ENCODE results near the gene TF.

TF gene

DNA sequence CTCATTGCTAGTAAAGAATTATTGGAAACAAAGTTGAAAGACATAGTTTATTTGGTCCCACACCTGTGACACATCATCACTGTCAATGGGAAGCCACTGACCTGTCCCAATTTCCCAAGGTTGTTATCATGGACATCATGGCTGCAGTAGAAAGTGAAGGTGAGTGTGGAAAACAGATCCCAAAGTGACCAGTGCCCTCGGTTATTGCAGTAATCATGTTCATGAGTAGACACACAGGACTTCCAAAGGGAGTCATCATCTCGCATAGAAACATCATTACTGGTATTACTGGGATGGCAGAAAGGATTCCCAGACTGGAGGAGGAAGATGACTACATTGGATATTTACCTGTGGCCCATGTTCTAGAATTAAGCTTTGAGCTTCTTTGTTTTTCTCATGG lies 14.7 kb downstream of the TF start:
- no peak overlapping the region for H3K4me3 ChIP-seq (ENCODE audit: low read depth, low read length)
- TF ChIP-seq, protein P1, sequence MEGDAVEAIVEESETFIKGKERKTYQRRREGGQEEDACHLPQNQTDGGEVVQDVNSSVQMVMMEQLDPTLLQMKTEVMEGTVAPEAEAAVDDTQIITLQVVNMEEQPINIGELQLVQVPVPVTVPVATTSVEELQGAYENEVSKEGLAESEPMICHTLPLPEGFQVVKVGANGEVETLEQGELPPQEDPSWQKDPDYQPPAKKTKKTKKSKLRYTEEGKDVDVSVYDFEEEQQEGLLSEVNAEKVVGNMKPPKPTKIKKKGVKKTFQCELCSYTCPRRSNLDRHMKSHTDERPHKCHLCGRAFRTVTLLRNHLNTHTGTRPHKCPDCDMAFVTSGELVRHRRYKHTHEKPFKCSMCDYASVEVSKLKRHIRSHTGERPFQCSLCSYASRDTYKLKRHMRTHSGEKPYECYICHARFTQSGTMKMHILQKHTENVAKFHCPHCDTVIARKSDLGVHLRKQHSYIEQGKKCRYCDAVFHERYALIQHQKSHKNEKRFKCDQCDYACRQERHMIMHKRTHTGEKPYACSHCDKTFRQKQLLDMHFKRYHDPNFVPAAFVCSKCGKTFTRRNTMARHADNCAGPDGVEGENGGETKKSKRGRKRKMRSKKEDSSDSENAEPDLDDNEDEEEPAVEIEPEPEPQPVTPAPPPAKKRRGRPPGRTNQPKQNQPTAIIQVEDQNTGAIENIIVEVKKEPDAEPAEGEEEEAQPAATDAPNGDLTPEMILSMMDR (IDR thresholded peaks at IDR 0.05; ENCODE audit: low read depth, low read length), result no peak

DNA sequence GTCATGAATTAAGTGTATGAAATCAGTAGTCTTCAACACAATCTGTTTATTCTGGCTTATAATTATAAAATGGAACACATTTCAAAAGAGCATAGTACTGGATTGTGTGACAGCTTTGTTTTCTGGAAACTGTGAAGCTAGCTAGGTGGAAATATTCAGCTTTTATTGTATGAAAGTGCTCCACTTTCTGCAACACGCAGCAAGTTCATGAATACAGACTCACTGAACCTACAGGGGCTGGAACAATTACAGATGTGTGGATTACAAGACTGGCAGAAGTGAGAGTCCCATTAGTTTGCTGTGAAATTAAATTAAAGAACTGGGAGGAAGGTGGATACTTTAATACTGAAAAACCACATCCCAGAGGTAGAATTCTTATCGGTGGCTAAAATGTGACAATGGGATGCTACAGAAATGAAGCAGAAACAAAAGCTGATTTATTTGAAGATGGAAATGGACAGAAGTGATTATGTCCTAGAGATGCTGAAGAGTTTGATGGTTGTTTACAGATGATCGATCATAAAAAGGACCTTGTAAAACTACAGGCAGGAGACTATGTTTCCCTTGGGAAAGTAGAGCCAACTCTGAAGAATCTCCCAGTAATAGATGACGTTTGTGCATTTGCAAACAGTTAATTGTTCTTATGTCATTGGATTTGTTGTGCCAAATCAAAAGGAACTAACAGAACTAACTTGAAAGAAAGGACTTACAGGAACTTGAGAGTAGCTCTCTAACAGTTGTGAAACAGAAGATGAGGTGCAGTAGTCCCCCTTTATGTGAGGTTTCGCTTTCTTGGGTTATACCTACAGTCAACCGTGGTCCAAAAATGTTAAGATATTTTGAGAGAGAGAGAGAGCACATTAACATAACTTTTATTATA lies 15.7 kb downstream of the TF start:
- no peak overlapping the region for H3K4me3 ChIP-seq (ENCODE audit: low read depth, low read length)
- TF ChIP-seq, protein P1 (IDR thresholded peaks at IDR 0.05; ENCODE audit: low read depth, low read length), result no peak

DNA sequence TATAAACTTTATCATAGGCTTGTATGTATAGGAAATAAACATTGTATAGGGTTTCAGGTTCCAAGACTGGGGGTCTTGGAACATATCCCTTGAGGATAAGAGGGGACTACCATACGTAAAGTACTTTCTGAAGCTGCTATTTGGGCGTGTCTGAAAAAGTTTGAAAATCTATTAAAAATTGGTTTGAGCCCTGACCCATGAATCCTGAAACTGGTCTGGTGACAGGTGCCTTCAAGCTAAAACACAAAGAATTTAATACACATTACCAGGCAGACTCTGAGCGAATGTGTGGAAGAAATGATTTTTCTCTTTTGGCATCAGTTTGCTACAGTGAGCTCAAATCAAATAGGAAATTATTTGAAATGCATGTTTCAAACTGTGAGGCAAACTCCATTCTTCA lies 16.3 kb downstream of the TF start:
- TF ChIP-seq, protein P1 (IDR thresholded peaks at IDR 0.05; ENCODE audit: low read depth, low read length), result no peak
- H3K4me3 ChIP-seq (ENCODE audit: low read depth, low read length), result no peak overlapping the region

DNA sequence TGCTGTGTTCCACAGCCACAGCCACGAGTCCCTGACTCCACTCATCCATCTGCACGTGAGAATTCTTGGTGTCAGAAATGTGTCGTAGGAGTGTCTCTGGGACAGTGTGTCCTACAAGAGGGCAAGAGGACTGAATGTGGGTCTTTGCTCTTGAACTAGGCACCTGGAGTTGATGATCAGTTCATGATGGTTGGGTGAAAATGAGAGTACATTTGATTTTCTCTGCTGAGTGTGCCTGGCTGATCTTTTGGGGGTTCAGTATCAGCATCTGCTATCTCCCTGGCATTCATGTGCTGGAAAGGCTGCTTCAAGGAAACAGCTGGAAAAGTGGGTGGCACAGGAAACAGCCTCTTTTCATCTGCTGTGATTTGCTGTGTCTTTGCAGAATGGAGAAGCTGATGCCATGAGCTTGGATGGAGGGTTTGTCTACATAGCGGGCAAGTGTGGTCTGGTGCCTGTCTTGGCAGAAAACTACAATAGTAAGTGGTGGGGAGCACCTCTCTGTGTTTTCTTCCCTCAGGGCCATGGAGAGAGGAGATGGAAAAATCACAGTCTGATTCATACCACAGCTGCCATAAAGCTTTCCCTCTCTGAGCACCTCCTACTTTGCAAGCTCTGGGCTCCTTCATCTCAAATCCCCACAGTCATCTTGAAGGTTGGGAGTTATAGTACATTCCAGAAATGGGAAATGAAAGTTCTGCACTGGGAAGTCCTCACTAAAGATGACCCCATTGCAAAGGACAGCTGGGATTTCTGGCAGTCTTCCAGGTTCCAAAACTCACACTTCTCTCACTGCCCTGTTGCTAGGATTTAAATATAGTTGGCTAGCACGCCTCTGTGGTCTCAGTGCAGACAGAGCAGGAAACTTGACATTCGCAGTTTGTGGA lies 17.8 kb downstream of the TF start:
- TF ChIP-seq, protein P1 (IDR thresholded peaks at IDR 0.05; ENCODE audit: low read depth, low read length), result no peak
- H3K4me3 ChIP-seq (ENCODE audit: low read depth, low read length), result no peak overlapping the region

DNA sequence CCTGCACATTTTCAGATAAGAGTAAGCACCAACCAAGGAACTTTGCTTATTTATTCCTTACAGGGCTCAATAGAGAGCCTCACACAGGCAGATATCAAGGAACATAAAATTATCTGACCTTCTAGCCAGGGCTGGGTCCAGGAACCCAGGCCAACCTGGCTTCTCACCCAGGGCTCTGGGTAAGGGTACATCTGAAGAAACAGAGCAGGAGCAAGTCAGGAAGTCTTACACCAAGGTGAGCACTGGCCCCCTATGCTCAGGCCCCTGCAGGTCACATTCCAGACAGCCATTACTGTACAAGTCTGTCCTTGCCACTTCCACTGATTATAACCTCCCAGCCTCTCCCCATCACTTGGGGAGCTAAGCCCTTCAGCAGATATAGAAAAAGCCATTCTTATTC lies 19.1 kb downstream of the TF start:
- H3K4me3 ChIP-seq (ENCODE audit: low read depth, low read length), result no peak overlapping the region
- TF ChIP-seq, protein P1 (IDR thresholded peaks at IDR 0.05; ENCODE audit: low read depth, low read length), result no peak

DNA sequence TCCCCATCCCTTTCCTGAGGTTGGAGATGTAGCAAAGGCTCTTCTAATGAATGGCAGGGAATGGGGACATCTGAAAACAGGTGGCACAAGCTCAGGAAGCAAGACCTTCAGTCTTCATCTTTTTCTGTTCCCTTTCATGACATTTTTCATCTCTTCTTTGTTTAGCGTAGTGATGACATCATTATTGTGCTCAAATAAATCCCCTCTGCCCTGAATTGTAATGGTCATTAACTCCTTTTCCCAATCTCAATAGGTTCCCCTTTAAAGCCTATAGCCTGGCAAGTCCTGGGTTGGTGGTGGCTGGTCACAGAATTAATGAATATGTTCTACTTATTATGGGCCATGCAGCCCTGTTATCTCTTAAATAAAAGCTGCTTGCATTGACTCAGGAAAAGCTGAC lies 21.4 kb downstream of the TF start:
- TF ChIP-seq, protein P1 (IDR thresholded peaks at IDR 0.05; ENCODE audit: low read depth, low read length), result no peak

DNA sequence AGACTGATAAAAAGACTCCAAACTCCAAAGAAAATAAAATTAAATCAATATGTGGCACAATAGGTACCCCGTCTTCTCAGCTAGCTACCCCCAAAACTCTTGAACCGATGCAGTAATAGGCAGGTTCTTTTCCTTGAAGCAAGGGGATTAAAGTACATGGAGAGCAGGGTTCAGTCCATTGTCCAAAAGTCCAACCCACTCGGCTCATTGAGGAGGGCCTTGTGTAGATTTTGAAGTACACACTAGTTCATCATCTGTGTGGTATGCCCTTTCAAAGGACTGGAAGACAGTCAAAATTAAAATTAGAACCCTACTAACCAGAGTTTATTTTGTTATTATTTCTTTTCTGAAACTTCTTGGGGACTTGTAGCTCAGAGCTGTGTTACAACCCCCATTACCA lies 23.3 kb downstream of the TF start:
- H3K4me3 ChIP-seq (ENCODE audit: low read depth, low read length), result no peak overlapping the region
- TF ChIP-seq, protein P1 (IDR thresholded peaks at IDR 0.05; ENCODE audit: low read depth, low read length), result no peak

More for the DNA sequence above, 21.4 kb downstream of the TF start:
- H3K4me3 ChIP-seq (ENCODE audit: low read depth, low read length), result no peak overlapping the region

Data from WI38 (cell line).